Psoas muscle (tissue), 8 donors: ENCODE measurements around the gene MYO1H. TPM values are rescaled to one million over a fixed set of nuclear protein-coding genes. Genes with fewer than 3 reads are reported as not detected.

Source experiments
- ATAC-seq, 4 donors: fragments of 200-7000 bp; cut with Tn5 transposase; one replicate each; pipeline ENCODE4 v1.9.1; 2020; ENCODE audit warnings: moderate library complexity in 3 of 4, mild to moderate bottlenecking in 2 of 4
- DNase-seq, 2 donors: peaks; one replicate each; pipeline ENCODE4 v3.0.0-alpha.2; 2020
- H3K27ac ChIP-seq: fragments of 200-600 bp; one replicate; pipeline ENCODE4 v1.8.0; 2022
- H3K27me3 ChIP-seq, 3 donors: fragments of 200-600 bp in 1 of 3; one replicate each; pipeline versions ENCODE4 v1.6.1 to v1.8.0; 2013 to 2022; ENCODE audit warnings: low read length in 2 of 3, mild to moderate bottlenecking in 2 of 3, moderate library complexity in 1 of 3; ENCODE audit not compliant: insufficient read depth in 3 of 3
- H3K36me3 ChIP-seq, 2 donors: fragments of 200-600 bp in 1 of 2; one replicate each; pipeline versions ENCODE4 v1.6.1 to v1.8.0; 2013 to 2022; ENCODE audit warnings: low read depth in 1 of 2, mild to moderate bottlenecking in 1 of 2, moderate library complexity in 1 of 2; ENCODE audit not compliant: insufficient read depth in 1 of 2
- H3K4me1 ChIP-seq: fragments of 200-600 bp; one replicate; pipeline ENCODE4 v1.8.0; 2022
- H3K4me3 ChIP-seq: fragments of 200-600 bp; one replicate; pipeline ENCODE4 v1.8.0; 2022; ENCODE audit warnings: mild to moderate bottlenecking
- H3K9me3 ChIP-seq: fragments of 200-600 bp; one replicate; pipeline ENCODE4 v1.8.0; 2022
- WGBS, 3 donors: extraction: QIAGEN DNeasy Blood & Tissue Kit; methylation state at CpG; one replicate each; pipeline versions ENCODE4 v1.1.6 to v1.1.7; 2013; 5-methylcytosine and 5-hydroxymethylcytosine counted together
- intact Hi-C, 2 donors: fragments of 100-400 bp; cut with DNase I; formaldehyde crosslinking; loops; one replicate each; pipeline versions ENCODE4 v1.11.0 to v1.14.2; 2022
- polyA plus RNA-seq, 3 donors: library from polyadenylated mRNA; stranded (reverse); fragments of 200-250 nt; gene quantifications; one replicate each; pipeline ENCODE4 v1.2.3, GENCODE V29; 2013
- total RNA-seq, 4 donors: library from RNA; stranded (reverse); fragmentation: NEBNext Ultra II Directional in 2 of 4; extraction: Animal tissue kit (Norgen Biotek cat#: 25700) in 2 of 4; gene quantifications; one replicate each; pipeline versions ENCODE4 v1.2.1 to v1.2.4, GENCODE V29; 2021 to 2023
- TF ChIP-seq, protein P1 (sequence below): fragments of 200-600 bp; IDR thresholded peaks from one replicate; pipeline ENCODE4 v1.8.0; 2022; ENCODE audit warnings: antibody characterized with exemption
- donor health status: healthy with polysubstance abuse.
- donor health status: DM: no; HTN: no; CAD: no; lungs with moderate emphysema.
- donor health status: Bipolar disorder and iron deficiency.
- donor health status: healthy.
- donor health status: DM: yes; HTN: yes; CAD: no.
- donor health status: DM: no; HTN: no; CAD: no.
- donor health status: DM: no; HTN: no; CAD: no.
- donor health status: DM: yes; HTN: yes; CAD: no.

The MYO1H gene
- total and polyA plus RNA-seq, 7 donors, result 0.10 TPM; not detected in 6

DNA sequence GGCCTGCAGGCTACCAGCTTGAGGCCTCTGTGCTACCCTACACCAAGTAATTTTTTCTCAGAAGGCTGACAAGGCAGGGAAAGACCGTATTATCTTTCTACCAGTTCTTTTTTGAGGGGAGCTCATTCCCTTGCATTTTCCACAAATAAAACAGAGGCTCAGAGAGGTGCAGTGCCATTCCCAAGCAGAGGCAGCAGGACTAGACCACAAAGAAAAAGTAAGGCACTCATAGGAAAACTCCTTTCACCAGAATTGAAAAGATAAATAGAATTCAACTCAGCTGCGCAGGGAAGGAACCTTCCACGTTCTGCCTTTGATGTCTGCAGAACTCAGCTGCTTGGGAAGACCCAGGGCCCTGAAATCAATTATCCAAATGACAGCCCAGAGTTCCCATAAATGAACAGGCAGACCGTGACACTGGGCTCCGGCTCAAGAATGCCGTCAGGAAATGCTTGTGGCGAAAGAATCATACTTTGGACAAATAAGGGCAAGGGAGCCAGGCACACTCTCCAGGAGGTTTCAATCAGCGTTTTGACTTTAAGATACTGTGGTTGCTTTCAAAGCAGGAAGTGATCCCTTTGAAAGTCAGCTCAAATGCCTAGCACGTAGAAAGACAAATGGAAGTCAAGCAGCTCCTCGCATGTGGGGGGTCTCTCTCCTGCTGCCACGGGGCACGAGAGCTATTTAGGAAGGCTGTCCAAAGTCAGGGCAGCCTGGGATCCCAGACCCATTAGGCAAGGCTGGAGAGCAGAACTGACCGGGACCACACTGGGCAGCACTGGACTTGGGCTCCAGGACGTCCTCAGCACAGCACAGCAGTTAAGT, 115.4 kb downstream of the MYO1H start:
- Histone ChIP-seq H3K9me3 (no peaks in the 10 kb centered on the region), H3K27me3 (no peaks in the 10 kb centered on the region), H3K36me3 (peaks cover 0 to 42% of the 10 kb centered on the region in 2 donors), H3K4me3 (peak overlapping the region; percentile 31), H3K27ac (peak overlapping the region; percentile 89), H3K4me1 (peaks cover 65% of the 10 kb centered on the region)
- 12 to 17% (median 13%) methylated on average over 14 of the region's 14 CpGs for WGBS, 3 donors
- TF ChIP-seq, protein P1, sequence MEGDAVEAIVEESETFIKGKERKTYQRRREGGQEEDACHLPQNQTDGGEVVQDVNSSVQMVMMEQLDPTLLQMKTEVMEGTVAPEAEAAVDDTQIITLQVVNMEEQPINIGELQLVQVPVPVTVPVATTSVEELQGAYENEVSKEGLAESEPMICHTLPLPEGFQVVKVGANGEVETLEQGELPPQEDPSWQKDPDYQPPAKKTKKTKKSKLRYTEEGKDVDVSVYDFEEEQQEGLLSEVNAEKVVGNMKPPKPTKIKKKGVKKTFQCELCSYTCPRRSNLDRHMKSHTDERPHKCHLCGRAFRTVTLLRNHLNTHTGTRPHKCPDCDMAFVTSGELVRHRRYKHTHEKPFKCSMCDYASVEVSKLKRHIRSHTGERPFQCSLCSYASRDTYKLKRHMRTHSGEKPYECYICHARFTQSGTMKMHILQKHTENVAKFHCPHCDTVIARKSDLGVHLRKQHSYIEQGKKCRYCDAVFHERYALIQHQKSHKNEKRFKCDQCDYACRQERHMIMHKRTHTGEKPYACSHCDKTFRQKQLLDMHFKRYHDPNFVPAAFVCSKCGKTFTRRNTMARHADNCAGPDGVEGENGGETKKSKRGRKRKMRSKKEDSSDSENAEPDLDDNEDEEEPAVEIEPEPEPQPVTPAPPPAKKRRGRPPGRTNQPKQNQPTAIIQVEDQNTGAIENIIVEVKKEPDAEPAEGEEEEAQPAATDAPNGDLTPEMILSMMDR, result no peak
- peak; percentile 81 to 87 (median 86) for ATAC-seq
- intact Hi-C loops, result no loop called here
- DNase-seq, result peak; percentile 87

DNA sequence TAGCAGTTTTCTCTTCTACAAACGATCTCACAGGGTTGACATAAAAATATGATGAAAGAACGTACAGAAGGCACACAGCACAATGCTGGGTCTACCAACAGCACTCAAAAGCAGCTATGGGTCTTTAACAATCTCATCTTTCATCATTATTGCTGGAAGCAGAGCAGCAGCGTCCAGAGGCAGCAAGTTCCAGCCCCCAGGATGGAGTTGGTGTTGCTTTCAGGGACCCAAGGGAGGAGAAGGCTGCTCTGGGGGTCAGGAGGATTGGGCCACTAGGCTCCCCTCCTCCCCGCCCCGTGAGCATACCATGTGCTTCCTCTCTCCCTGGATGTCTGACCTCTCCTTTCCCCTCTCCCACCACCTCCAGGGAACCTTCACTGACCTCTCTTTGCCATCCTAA, 116.1 kb downstream of the MYO1H start:
- H3K27me3 ChIP-seq, result no peaks in the 10 kb centered on the region
- TF ChIP-seq, protein P1, result no peak
- DNase-seq, result peak in 1 of 2 donors; percentile 62
- no peak for ATAC-seq
- H3K36me3 ChIP-seq, result peaks cover 0 to 37% of the 10 kb centered on the region in 2 donors
- H3K4me1 ChIP-seq, result peaks cover 65% of the 10 kb centered on the region
- H3K4me3 ChIP-seq, result peak overlapping the region; percentile 31
- 38 to 55% (median 49%) methylated on average over 5 of the region's 5 CpGs for WGBS, 3 donors
- intact Hi-C loops, result no loop called here
- H3K27ac ChIP-seq, result peak overlapping the region; percentile 89
- no peaks in the 10 kb centered on the region for H3K9me3 ChIP-seq

DNA sequence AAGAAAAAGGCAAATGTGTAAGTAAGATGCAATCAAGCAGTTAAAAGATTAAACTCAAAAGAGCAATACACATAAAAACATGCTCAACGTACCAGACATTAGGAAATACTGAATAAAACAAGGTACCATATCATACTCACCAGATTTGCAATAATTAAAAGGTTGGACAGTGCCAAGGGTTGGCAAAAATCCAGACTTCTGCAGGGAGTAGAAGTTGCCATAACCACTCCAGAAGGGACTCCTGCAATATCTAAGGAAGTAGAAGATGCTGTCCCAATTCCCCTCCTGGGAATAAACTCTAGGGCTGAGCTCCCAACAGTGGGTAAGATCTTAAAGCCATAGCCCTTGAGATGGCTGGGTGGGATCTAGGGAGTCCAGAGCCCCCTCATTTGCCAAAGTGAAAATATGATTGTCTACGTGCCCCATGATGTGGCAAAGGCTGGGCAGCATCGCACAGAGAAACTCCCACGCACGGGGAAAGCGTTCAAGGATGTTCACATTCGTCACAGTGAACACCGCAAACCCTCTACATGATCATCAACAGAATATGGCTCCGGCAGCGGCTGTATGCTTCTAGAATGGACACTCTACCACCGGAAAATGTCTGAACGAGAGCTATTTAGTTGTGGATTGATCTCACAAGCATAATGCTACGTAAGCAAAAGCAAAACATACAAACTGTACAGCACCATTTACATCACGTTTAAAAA, 117.1 kb downstream of the MYO1H start:
- Histone ChIP-seq H3K27ac (peak overlapping the region; percentile 89), H3K36me3 (peaks cover 0 to 37% of the 10 kb centered on the region in 2 donors), H3K4me3 (no peak overlapping the region), H3K4me1 (peaks cover 65% of the 10 kb centered on the region), H3K27me3 (no peaks in the 10 kb centered on the region), H3K9me3 (no peaks in the 10 kb centered on the region)
- TF ChIP-seq, protein P1, result no peak
- ATAC-seq, result no peak
- intact Hi-C loops, result no loop called here
- WGBS, 3 donors, result 90% methylated on average over 14 of the region's 14 CpGs
- no peak for DNase-seq

DNA sequence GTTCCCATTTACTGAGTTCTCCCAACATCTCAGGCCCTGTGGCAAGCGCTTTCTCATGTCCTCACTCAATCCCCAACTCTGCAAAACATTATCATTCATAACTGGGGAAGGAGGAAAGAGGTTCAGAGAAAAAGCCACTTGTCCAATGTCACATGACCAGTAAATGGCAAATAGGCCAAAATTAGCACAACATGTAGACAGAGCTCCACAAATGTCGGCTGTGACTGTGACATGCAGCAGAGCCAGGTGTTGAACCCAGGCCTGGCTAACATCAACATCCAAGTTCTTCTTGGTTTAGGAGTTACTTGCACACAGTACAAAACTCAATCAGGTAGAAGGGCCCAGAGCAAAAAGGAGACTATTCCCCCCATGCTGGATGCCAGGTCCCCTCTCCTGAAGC, 118.6 kb downstream of the MYO1H start:
- intact Hi-C loops, result no loop called here
- Histone ChIP-seq H3K4me1 (peaks cover 65% of the 10 kb centered on the region), H3K9me3 (no peaks in the 10 kb centered on the region), H3K27me3 (no peaks in the 10 kb centered on the region), H3K36me3 (peaks cover 0 to 31% of the 10 kb centered on the region in 2 donors), H3K27ac (peak overlapping the region; percentile 4), H3K4me3 (no peak overlapping the region)
- TF ChIP-seq, protein P1, result no peak
- ATAC-seq, result no peak
- no peak for DNase-seq
- WGBS, 3 donors, result 55 to 64% (median 56%) methylated on average over 2 of the region's 2 CpGs
